Non-pigmented ciliary epithelial cell (primary cell): ENCODE data around the gene SLC5A5.
"Not testable (repeated sequence)": the region's sequence is repeated elsewhere in the genome, so short reads cannot be mapped to it uniquely, and the experiment has no call there.

Experiments used
- DNase-seq: peaks from one replicate; pipeline ENCODE4 v3.0.0-alpha.2; 2010; ENCODE audit warnings: low read depth

The SLC5A5 gene

DNA sequence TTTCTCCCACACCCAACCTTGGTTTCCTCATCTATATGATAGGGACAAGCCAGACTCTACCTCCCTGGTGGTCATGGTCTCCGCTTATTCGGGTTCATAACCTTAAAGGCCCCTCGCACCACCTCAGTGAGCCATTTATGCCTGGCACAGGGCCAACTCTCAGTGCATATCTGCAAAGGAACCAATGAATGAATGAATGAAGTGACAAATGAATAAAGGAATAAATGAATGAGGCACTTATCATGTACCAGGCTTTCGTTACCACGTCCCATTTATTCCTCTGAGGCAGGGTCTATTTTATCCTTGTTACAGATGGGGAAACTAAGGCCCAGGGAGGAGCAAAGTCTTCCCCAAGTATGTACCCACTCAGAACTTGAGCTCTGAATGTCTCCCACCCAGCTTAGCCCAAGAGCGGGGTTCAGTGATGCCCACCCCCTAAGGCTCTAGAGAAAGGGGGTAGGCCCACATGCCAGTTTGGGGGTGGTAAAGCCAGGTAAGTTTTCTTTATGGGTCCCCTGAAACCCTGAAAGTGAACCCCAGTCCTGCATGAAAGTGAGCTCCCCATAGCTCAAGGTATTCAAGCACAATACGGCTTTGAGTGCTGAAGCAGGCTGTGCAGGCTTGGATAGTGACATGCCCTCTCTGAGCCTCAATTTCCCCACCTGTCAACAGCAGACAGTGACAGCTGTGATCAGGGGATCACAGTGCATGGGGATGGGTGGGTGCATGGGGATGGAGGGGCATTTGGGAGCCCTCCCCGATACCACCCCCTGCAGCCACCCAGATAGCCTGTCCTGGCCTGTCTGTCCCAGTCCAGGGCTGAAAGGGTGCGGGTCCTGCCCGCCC, 490 bp upstream of the SLC5A5 start:
- DNase-seq, result no peak

DNA sequence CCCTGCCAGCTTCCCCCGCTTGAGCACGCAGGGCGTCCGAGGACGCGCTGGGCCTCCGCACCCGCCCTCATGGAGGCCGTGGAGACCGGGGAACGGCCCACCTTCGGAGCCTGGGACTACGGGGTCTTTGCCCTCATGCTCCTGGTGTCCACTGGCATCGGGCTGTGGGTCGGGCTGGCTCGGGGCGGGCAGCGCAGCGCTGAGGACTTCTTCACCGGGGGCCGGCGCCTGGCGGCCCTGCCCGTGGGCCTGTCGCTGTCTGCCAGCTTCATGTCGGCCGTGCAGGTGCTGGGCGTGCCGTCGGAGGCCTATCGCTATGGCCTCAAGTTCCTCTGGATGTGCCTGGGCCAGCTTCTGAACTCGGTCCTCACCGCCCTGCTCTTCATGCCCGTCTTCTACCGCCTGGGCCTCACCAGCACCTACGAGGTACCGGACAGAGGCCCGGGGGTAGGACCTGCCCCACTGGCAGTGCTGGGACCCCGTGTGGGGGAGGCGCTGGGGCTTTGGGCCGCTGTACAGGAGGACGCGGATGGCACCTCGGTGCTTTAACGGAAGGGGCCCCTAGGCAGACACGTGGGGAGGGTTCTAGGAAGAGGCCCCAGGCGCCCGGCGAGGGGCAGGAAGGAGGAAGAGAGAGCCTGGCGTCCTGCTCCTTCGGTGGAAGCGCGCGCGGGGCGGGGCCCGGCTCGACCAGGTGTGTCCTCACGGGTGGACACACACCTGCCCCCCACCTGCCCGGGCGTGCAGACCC, 681 bp downstream of the SLC5A5 start:
- DNase-seq, result no peak

DNA sequence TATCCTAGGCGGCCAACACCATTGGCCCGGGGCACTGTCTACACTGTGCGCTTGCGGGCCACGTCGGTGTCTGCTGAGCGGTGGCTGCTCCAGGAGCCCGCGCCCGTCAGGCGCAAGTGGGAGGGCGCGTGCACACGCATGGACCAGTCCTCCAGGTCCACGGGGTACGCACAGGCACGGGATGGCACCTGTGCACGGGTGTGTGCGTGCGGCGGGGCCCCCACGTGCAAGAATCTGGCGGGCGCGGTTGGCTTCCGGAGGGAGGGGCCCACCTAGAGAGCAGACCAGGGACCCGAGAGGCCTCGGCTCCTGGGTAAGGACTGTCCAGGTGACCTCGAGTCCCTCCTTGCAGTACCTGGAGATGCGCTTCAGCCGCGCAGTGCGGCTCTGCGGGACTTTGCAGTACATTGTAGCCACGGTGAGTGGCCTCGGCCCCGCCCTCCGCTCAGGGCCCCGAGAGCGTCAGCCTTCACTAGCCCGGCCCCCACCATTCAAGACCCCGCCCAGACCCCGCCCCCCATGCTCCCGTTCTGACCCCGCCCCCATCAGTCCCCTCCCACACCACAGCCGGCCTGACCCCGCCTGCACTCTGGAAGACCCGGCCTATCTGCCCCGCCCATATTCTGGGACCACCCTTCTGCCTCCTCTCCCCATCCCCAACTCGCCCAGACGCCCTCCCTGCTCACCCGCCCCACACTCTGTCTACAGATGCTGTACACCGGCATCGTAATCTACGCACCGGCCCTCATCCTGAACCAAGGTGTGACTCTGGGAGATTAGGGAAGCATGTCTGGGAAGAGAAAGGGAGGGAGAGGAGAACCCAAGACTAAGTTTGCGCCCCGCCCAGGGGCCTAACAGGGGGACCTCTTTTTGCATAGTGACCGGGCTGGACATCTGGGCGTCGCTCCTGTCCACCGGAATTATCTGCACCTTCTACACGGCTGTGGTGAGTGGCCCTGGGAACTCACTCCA, 2.3 kb downstream of the SLC5A5 start:
- no peak for DNase-seq

DNA sequence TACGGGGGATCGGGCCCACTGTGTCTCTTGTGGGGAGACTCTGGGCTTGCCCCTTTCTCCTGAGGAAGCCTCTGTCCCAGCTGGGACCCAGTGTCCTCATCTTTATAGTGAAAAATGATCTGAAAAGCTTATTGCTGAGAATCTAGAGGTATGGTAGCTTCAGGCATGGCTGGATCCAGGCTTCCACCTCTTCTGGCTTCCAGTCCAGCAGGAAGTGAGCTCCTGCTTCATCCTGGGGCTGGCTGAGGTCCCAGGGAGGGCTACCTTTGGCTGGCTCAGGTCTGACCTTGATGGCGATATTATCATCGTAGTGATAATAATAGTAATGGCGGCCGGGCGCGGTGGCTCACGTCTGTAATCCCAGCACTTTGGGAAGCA, 3.0 kb downstream of the SLC5A5 start:
- no peak for DNase-seq

DNA sequence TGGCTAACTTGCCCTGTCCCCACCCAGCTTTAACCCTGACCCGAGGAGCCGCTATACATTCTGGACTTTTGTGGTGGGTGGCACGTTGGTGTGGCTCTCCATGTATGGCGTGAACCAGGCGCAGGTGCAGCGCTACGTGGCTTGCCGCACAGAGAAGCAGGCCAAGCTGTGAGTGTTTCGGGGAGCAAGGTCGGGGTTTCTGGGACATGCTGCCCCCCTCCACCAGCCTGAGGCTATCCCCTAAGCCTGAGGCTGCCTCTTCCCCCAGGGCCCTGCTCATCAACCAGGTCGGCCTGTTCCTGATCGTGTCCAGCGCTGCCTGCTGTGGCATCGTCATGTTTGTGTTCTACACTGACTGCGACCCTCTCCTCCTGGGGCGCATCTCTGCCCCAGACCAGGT, 6.0 kb downstream of the SLC5A5 start:
- DNase-seq, result no peak

DNA sequence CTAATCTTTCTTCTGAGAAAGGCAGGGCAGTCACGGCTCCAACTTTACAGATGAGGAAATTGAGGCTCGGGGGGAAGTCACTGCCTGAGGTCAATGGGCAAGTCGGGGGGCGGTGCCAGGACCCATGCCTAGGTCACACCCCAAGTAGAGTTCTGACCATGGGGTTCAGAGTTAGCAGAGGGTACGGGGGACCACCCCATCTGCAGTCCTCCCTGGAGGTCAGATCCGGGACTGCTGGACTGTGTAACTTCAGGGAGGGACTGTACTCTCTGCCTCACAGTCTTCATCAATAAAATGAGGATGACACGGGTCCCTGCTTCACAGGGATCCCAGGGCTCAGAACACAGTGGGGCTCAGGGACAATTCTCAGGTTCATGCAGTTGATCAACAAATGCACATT, 7.7 kb downstream of the SLC5A5 start:
- DNase-seq, result no peak

DNA sequence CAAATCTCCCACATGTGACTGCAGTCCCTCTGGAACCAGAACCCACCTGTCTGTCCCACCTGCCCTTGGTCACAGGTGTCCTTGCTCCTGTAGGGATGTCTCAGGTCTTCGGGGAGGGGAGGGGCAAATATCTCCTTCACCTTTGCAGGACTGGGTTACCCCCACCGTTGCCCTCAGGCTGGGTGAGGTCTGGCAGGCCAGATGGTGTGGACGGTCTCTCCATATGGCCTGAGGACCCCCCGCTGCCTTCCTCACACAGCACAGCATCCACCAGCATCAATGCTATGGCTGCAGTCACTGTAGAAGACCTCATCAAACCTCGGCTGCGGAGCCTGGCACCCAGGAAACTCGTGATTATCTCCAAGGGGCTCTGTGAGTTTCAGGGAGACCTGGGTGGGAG, 10.0 kb downstream of the SLC5A5 start:
- DNase-seq, result no peak

DNA sequence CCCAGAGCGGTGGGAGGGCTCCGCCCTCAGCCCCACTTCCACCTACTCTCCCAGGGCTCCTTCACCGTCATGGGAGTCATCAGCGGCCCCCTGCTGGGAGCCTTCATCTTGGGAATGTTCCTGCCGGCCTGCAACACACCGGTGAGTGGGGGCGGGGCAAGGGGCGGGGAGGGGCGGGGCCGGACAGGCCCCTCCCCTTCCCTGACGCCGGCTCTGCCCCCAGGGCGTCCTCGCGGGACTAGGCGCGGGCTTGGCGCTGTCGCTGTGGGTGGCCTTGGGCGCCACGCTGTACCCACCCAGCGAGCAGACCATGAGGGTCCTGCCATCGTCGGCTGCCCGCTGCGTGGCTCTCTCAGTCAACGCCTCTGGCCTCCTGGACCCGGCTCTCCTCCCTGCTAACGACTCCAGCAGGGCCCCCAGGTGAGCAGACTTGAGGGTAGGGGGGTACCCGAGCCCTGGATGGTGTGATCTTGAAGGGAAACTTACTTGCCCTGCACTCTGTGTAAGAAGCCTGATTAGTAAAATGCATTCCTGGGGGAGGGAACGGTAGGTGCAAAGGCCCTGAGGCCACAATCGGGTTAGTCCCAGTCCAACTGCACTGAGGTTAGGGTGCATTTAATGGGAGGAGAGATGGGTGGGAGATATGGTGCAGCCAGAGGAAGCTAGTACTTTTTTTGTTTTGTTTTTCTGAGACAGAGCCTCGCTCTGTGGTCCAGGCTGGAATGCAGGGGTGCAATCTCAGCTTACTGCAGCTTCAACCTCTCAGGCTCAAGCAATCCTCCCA, 12.1 kb downstream of the SLC5A5 start:
- DNase-seq, result no peak

DNA sequence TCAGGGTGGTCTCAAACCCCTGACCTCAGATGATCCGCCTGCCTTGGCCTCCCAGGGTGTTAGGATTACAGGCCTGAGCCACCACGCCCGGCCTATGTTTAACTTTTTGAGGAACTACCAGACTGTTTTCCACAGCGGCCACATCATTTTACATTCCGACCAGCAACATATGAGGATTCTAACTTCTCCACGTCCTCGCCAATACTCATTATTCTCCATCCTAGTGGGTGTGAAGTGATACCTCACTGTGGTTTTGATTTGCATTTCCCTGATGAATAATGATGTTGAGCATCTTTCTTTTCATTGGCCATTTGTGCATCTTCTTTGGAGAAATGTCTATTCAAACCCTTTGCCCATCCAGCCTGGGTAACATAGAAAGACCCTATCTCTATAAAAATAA, 14.8 kb downstream of the SLC5A5 start:
- DNase-seq, result no peak

DNA sequence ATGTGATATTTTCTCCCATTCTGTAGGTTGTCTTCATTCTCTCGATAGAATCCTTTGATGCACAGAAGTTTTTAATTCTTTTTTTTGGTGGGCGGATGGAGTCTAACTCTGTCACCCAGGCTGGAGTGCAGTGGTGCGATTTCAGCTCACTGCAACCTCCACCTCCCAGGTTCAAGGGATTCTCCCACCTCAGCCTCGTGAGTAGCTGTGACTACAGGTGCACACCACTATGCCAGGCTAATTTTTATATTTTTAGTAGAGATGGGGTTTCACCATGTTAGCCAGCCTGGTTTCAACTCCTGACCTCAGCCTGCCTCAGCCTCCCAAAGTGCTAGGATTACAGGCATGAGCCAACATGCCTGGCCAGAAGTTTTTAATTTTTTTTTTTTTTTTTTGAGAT, 15.5 kb downstream of the SLC5A5 start:
- not testable (repeated sequence) for DNase-seq

DNA sequence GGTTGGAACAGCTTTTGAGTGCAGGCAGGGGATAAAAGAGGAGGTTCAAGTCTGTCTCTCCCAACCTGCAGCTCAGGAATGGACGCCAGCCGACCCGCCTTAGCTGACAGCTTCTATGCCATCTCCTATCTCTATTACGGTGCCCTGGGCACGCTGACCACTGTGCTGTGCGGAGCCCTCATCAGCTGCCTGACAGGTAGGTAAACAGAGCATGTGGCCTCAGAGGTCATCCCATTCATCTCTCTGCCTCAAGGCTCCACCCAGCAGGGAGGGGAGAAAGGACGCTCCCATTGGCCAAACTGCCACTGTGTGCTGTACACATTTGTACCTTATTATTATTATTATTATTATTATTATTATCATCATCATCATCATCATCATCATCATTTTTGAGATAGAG, 16.5 kb downstream of the SLC5A5 start:
- DNase-seq, result no peak

DNA sequence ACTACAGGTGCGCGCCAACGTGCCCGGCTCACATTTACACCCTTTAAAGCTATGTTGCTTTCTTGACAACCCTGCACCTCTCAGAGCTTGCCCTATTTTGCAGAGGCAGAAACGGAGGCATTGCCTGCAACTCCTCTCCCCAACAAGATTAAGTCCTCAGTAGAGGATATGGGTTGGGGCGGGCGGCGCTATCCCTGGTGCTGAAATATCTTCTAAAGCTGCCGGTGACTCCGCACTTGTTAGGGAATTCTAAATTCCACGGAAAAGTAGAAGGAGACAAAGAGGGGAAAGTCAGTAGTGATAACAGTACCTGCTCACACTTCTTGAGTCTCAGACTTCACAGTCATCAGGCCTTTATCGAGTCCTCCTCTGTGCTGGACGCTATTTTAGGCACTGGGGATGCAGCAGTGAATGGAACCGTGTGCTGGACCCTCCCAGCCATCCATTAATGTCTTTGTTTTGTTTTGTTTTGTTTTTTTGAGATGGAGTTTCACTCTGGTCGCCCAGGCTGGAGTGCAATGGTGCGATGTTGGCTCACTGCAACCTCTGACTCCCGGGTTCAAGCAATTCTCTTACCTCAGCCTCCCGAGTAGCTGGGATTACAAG, 18.0 kb downstream of the SLC5A5 start:
- DNase-seq, result no peak

DNA sequence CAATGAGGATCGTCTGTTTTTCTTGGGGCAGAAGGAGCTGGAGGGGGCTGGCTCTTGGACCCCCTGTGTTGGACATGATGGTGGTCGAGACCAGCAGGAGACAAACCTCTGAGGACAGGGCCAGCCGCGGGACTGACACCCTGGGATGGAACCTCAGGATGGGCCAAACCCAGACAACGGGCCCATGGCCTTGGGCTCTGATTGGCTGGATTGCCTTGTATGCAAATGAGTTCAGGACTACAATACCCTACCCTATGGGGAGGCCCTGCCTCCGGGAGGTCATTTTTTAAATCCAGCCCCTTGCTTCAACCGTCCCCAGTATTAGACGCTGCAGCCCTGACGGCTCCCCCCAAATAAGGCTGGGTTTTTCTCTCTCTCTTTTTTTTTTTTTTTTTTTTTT, 22.0 kb downstream of the SLC5A5 start:
- DNase-seq, result no peak

DNA sequence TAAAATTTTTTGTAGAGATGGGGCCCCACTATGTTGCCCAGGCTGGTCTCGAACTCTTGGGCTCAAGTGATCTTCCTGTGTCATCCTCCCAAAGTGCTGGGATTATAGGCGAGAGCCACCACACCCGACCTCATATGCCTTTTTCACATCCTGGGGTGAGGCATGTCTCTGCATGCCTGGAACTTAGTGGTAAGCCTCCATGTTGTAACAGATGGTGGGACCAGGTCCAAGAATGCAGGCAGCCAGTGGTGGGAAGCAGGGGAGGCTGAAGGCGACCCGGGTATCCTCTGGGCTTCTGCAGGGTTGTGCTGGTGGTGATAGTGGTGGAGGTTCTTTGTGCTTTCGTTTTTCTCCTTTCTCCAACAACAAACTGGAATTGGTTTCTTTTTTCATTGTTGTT, 31.0 kb downstream of the SLC5A5 start:
- DNase-seq, result peak; percentile 11

DNA sequence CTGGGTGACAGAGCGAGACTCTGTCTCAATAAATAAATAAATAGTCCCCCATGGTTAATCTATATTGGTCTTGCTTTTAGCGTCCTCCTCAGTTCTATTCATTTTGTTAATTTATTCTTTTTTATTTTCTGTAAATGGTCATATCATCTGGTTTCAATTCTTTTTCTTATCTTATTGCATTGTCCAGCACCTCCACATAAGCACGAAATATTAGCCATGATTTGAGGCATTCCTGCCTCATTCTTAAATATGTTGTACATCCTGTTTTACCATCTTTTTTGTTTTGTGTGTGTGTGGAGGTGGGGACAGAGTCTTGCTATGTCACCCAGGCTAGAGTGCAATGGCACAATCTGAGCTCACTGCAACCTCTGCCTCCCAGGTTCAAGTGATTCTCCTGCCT, 36.5 kb downstream of the SLC5A5 start:
- DNase-seq, result no peak

DNA sequence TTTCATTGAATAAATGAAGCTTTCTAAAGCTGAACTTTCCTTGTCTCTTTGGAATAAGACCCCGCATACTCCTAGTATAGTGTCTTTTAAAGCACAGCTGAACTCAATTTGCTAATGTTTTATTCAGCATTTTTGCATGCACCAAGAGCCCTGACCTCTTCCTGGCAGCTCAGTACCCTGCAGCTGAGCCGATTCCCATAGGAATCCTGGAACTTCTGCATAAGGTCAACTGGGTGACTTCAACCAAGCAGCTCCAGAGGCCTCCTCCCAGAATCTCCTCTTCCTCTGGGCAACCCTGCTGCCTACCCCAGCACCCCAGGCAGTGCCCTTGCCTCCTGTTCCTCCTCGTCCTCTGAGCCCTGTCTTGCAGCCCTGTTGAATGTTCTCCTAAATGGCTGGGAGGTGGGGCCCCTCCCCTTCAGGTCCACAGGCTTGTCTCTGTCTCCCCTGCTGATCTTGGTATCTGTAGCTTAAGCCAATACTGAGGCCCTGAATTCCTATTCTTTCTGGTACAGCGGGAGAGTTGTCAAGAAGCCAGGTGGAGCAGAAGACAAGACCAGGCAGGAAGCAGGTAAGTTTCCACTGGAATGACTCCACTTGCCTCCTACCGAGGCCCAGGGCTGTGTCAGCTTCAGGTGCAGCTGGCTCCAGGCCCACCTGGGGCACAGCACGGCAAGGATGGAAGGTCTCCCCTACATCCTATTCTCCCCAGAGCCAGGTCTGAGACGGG, 37.4 kb downstream of the SLC5A5 start:
- DNase-seq, result no peak

DNA sequence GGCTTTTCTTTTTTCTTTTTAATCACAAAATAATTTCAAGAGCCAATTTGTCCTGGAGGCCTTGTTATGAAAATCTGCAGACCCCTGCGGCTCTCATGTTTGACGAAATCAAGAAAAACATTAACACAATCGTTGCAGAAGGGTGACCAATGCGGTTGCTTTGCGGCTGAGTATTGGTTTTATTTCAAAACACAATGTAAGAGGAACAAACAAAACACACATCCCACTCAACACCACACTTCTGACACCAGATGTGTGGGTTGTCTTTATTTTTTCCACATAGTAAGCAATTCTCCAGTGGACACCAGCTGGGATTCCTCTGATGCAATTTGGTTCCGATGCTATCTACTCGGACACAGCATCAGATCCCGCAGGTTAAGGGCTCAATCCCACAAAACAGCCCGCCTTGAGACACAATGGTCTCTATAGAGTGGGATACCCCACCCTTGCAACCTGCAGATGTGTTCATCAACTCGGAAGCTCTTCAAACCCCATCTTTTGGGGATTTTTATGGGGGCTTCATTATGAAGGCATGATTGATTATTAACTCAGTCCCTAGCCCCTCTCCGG, 39.1 kb downstream of the SLC5A5 start:
- no peak for DNase-seq

DNA sequence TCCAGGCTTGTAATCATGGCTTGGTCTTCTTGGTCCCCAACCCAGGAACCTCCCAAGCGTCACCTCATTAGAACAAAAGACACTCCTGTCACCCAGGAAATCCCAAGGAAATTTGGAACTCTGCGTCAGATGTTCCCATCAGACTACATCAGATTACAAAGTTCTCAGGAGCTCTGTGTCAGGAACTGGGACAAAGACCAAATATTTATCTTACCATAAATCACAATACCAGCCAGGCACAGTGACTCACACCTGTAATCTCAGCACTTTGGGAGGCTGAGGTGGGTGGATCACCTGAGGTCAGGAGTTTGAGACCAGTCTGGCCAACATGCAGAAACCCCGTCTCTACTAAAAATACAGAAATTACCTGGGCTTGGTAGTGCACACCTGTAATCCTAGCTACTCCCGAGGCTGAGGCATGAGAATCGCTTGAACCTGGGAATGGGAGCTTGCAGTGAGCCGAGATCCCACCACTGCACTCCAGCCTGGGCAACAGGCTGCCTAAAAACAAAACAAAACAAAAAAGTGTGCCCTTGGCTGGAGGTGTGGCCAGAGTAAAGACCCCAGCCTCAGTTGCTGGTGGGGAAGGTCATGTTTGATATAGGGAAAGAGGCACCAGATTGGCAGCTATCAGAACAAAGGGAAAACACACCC, 44.3 kb downstream of the SLC5A5 start:
- DNase-seq, result no peak

DNA sequence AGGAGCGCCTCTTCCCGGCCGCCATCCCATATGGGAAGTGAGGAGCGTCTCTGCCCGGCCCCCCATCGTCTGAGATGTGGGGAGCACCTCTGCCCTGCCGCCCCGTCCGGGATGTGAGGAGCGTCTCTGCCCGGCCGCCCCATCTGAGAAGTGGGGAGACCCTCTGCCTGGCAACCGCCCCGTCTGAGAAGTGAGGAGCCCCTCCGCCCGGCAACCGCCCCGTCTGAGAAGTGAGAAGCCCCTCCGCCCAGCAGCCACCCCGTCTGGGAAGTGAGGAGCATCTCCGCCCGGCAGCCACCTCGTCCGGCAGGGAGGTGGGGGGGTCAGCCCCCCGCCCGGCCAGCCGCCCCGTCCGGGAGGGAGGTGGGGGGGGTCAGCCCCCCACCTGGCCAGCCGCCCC, 46.4 kb downstream of the SLC5A5 start:
- DNase-seq, result not testable (repeated sequence)

DNA sequence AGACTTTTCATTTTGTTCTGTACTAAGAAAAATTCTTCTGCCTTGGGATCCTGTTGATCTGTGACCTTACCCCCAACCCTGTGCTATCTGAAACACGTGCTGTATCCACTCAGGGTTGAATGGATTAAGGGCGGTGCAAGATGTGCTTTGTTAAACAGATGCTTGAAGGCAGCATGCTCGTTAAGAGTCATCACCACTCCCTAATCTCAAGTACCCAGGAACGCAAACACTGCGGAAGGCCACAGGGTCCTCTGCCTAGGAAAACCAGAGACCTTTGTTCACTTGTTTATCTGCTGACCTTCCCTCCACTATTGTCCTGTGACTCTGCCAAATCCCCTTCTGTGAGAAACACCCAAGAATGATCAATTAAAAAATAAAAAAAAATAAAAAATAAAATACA, 47.4 kb downstream of the SLC5A5 start:
- not testable (repeated sequence) for DNase-seq
